Measurements from ENCODE around the gene DPF3. TPM values are rescaled to one million over a fixed set of nuclear protein-coding genes. Genes with fewer than 3 reads are reported as not detected.

DPF3 gene
- total RNA-seq, 1 donor from 2014 or later: 1.4 TPM

GRCh38 chr14:72740504-72740961 lies 153.4 kb downstream of the DPF3 start:
- DNase-seq: no peak

- no peak for DNase-seq
Measured at GRCh38 chr14:72739446-72740405, 154.2 kb downstream of the DPF3 start.

GRCh38 chr14:72738161-72738611 lies 155.7 kb downstream of the DPF3 start:
- no peak for DNase-seq

GRCh38 chr14:72737560-72737943 lies 156.3 kb downstream of the DPF3 start:
- no peak for DNase-seq

GRCh38 chr14:72736786-72737559 lies 156.9 kb downstream of the DPF3 start:
- no peak for DNase-seq

- DNase-seq: peak; percentile 15
Measured at GRCh38 chr14:72736308-72736707, 157.6 kb downstream of the DPF3 start.

- no peak for DNase-seq
Measured at GRCh38 chr14:72732022-72732780, 161.7 kb downstream of the DPF3 start.

- no peak for DNase-seq
Measured at GRCh38 chr14:72731252-72732020, 162.5 kb downstream of the DPF3 start.

- DNase-seq: no peak
Measured at GRCh38 chr14:72730468-72730867, 163.4 kb downstream of the DPF3 start.

- DNase-seq: no peak
Measured at GRCh38 chr14:72726444-72726843, 167.5 kb downstream of the DPF3 start.

GRCh38 chr14:72723858-72724530 lies 169.9 kb downstream of the DPF3 start:
- DNase-seq: peak; percentile 37

GRCh38 chr14:72722201-72722785 lies 171.6 kb downstream of the DPF3 start:
- no peak for DNase-seq

- DNase-seq: no peak
Measured at GRCh38 chr14:72721083-72721482, 172.8 kb downstream of the DPF3 start.

GRCh38 chr14:72717220-72717619 lies 176.7 kb downstream of the DPF3 start:
- no peak for DNase-seq

- peak; percentile 36 for DNase-seq
Measured at GRCh38 chr14:72716476-72716875, 177.4 kb downstream of the DPF3 start.

- DNase-seq: no peak
Measured at GRCh38 chr14:72715850-72716228, 178.1 kb downstream of the DPF3 start.

GRCh38 chr14:72715215-72715849 lies 178.6 kb downstream of the DPF3 start:
- no peak for DNase-seq

GRCh38 chr14:72714871-72715214 lies 179.1 kb downstream of the DPF3 start:
- no peak for DNase-seq

GRCh38 chr14:72714094-72714493 lies 179.8 kb downstream of the DPF3 start:
- no peak for DNase-seq

- no peak for DNase-seq
Measured at GRCh38 chr14:72711936-72712335, 182.0 kb downstream of the DPF3 start.
